Daoy (cell line): ENCODE measurements around the gene PARP4. TPM values are rescaled to one million over a fixed set of nuclear protein-coding genes. Genes with fewer than 3 reads are reported as not detected.
"Not testable (repeated sequence)": the region's sequence is repeated elsewhere in the genome, so short reads cannot be mapped to it uniquely, and the experiment has no call there.

ENCODE experiments used
- DNase-seq: peaks from one replicate; pipeline ENCODE4 v3.0.0-alpha.2; 2015; ENCODE audit warnings: low read depth
- total RNA-seq: library from RNA; depleted of rRNA; stranded (reverse); fragments of >200 nt; shearing (Covaris generic); gene quantifications from 2 replicates; pipeline ENCODE4 v1.2.3, GENCODE V29; 2014

The PARP4 gene
- total RNA-seq, 1 experiment from 2014 or later = 27.8 TPM

- no peak for DNase-seq
Observed at GRCh38 chr13:24505756-24506155, 6.8 kb downstream of the PARP4 start.

GRCh38 chr13:24505256-24505655, 7.3 kb downstream of the PARP4 start:
- no peak for DNase-seq

DNA sequence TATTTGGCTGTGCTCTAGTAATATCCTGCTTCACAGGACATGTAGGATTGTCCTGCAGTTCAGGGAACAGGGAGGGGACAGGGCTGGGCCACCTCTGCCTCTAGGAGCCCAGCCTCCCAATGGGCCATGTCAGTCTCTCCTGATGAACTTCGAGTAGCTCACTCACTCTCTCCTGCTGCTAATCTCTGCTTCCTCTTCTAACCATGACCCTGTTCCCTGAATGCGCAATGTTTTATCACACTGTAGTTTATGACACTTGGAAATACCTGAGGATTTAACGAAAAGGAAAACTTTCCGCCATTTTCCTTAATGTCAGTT, 9.2 kb downstream of the PARP4 start:
- DNase-seq = no peak

GRCh38 chr13:24502533-24503378, 9.8 kb downstream of the PARP4 start:
- peak; percentile 73 for DNase-seq

- DNase-seq = no peak
Observed at GRCh38 chr13:24500977-24501376, 11.6 kb downstream of the PARP4 start.

GRCh38 chr13:24497742-24498141, 14.8 kb downstream of the PARP4 start:
- DNase-seq = no peak

DNA sequence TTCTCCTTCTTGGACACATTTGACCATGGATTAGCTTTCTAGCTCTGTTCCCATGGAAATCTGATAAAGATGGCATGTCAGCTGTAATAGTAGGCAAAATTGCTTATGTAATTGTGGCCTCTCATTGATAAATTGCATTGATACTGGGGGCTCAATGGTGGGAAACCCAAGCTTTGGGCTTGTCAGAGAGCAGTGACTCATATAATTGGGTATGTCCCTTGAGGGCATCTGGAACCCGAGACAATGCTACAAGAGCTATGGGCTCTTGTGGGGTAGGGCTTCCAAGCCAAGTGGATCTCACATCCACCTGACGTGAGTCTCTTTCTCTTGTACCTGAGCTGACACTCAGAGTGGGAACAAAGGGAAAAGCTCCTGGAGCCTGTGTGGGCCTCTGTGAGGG, 16.3 kb downstream of the PARP4 start:
- DNase-seq = not testable (repeated sequence)

GRCh38 chr13:24495151-24495729, 17.3 kb downstream of the PARP4 start:
- DNase-seq = no peak

GRCh38 chr13:24493356-24493755, 19.2 kb downstream of the PARP4 start:
- no peak for DNase-seq

DNA sequence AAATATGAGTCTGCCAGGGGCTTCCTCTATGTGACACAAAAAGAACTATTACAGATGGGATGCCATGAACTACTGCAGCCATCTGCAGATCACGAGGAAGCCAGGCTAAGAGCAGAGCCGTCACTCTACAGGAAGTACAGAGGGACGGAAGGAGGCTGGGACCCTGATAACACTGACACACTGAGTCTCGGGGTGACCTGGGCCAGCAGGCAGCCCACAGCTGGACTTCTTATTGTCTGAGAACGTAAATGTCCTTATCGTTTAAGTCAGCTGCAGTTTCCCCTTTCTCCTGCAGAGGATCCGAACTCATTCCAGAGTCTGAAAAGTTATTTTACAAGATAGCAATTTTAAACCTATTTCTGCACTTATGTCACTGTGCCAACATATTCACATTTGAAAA, 20.7 kb downstream of the PARP4 start:
- DNase-seq = no peak

GRCh38 chr13:24489721-24490120, 22.9 kb downstream of the PARP4 start:
- DNase-seq = no peak

DNA sequence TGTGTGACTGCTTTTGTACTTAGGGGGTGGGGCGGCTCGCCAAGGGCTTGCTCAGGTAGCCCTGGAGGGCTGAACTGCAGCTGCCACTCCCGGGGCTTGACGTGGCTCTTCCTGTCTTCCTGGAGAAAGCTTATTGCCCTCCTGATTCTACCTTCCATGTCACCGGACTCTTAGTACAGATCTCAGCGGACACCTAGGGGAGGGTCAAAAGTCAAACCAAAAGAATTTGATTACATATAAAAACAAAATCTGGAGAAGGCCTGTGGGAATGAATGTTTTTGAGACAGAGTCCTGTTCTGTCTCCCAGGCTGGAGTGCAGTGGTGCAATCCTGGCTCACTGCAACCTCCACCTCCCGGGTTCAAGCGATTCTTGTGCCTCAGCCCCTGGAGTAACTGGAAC, 24.5 kb downstream of the PARP4 start:
- not testable (repeated sequence) for DNase-seq

- DNase-seq = not testable (repeated sequence)
Observed at GRCh38 chr13:24486017-24486657, 26.4 kb downstream of the PARP4 start.

DNA sequence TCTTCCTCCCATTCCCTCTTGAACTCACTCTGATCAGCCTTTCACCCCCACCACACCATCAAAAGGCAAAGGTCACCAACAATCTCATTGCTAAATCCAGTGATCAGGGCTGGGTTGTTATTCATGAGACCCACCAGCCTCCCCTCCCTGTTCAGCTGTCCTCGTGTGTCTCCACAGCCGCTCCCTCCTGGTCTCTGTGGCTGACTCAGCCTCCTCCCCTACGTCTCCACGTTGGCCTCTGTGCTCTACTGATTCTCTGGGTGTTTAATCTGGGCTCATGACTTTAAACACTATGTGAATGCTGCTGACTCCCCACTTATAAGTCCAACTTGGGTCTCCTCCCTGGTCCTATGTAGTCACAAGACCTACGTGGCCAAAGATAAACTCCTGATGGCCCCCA, 38.9 kb downstream of the PARP4 start:
- no peak for DNase-seq

GRCh38 chr13:24472129-24472528, 40.4 kb downstream of the PARP4 start:
- DNase-seq = not testable (repeated sequence)

- DNase-seq = no peak
Observed at GRCh38 chr13:24463078-24463477, 49.5 kb downstream of the PARP4 start.

- DNase-seq = no peak
Observed at GRCh38 chr13:24460256-24460655, 52.3 kb downstream of the PARP4 start.

DNA sequence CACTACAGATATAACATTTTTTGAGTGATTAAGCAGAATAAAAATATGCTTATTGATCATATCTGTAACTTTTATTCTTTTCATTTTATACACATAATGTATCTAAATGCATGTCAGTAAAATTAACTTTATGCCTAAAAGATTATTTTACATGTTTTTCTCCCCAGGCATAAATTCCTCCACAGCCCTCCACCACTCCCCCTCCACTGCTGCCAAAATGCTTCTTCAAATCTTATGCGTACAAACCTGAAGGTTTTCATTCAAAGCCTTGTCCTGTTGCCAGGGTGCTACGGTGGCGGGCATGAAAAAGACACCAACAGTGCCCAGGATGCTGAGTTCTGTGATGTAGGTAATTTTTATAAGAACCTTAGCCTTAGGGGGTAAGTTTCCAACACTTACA, 52.9 kb downstream of the PARP4 start:
- DNase-seq = no peak

DNA sequence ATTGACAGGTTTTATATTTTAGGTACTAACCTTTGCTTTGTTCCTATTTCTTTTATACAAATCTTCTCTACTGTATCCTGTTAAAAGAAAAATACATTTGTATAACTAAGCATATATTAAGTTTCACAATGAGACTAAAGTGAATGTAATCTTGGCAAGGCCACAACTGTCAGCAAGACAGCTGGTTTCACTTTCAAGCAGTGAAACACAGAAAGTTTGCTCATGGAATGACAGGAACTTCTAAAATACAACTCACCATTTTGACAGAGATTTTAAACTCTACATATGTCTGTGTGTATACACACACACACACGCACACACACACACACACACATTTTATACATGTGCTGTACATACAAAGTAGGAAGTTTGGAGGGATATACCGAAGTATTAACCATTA, 53.3 kb downstream of the PARP4 start:
- DNase-seq = no peak

DNA sequence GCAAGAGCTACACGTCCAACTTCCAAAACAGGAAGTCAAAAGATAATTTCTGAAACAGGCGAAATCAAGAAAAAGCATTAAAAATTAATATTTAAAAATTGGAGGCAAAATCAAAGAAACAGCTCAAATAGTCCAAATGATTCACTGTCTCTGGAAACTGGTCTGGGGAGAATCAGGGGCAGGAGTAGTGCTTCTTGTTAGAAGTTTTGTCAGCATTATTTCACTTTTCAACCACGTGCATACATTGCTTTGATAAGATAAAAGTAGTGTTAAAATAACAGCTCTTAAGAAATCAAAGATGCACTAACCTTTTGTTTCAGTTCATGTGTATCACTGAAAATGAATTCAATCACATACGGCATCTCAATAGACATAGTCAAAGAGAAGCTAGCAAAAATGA, 53.8 kb downstream of the PARP4 start:
- no peak for DNase-seq

- no peak for DNase-seq
Observed at GRCh38 chr13:24456396-24456795, 56.2 kb downstream of the PARP4 start.

GRCh38 chr13:24454056-24454455, 58.5 kb downstream of the PARP4 start:
- no peak for DNase-seq

- DNase-seq = no peak
Observed at GRCh38 chr13:24452044-24452443, 60.5 kb downstream of the PARP4 start.
